A549 treated with CORT108297 at 1 μM for 4 hours (cell line): Measurements from ENCODE around the gene TAF10. TPM values are rescaled to one million over a fixed set of nuclear protein-coding genes. Genes with fewer than 3 reads are reported as not detected.

Experiments
- total RNA-seq: library from RNA; stranded (reverse); fragments of 200-300 nt; extraction: Qiagen RNA extraction; gene quantifications from 5 replicates; pipeline ENCODE4 v1.2.3, GENCODE V29; 2022

The TAF10 gene
- 157 to 250 TPM (median 230 TPM) in 5 replicates for total RNA-seq

DNA sequence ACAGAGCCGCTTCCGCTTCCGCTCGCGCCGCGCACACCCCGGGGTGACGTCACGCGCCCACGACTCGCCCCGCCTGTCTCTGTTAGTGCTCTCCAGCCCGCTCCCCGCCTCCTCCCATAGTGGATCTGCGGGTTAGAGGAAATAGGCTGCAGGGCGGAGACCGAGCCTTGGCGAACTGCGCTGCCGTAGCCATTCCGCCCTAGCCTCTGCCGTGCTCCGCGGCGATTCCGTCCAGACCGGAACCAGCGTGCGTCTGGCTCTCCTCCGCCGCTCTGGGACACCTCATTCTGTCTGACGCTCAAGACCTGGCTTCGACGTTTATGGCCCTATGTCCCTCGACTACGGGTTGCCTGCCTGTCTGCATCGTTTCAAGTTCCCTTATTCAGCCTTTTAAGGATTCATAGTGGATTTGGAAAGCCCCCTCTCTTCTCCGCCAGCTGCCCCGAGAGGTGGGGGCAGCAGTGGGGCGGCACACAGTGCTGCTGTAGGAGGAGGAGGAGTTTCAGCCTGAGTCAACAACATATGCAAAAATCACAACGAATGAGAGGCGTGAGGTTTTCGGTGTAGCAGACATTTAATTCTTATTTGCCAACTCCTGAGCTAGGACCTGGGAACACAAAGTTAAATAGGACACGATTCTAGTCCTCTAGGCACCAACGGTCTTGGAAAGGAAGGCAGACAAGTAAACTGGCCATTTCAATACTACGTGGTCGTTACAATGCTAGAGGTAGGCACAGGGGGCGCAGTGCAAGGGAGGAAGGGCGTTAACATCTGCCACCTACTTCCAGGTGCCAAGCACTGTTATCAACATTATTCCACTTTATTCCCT is at the start of gene TAF10:
TSS of gene TAF10 (minus strand) at position 4 of the 829 bp plus-strand sequence. CDS start 27 bp downstream, outside the sequence.

DNA sequence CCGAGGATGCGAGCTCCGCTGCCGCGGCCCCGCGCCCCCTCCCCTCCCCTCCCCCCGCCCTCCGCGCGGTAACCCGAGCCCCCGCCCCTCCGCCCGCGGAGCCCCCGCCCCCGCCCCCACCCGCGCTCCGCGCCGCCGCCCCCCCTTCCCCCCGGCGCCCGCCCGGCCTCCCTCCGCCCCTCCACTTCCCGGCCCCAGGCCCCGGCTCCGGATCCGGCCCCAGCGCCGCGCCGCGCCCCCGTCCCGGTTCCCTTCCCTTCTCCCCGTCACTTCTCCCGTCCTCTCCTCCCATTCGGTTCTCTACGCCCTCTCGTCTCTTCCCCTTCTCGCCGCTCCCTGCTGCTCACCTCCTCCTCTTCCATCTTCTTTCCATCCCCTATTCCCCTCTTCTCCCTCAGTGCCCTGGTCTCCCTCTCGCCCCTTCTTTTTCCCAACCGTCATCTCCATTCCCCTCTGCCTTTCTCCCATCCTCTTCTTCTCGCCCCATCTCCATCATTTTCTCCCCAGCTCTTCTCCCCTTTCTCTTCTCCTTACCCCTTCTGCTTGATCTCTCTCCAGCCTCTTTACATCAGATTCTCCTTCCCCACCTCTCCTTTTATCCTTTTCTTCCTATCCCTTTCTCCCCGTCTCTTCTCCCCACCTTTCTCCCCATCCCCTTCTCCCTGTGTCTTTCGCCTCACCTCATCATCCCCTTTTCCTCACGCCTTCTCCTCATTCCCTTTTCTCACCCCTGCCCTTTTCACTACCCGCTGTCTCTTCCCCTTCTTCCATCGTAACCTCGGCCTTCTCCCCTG is 44.0 kb upstream of the TAF10 start, which contains the start of gene DCHS1:
TSS of gene DCHS1 (minus strand) at position 20 of the 794 bp plus-strand sequence. CDS start 14,196 bp downstream, outside the sequence.

DNA sequence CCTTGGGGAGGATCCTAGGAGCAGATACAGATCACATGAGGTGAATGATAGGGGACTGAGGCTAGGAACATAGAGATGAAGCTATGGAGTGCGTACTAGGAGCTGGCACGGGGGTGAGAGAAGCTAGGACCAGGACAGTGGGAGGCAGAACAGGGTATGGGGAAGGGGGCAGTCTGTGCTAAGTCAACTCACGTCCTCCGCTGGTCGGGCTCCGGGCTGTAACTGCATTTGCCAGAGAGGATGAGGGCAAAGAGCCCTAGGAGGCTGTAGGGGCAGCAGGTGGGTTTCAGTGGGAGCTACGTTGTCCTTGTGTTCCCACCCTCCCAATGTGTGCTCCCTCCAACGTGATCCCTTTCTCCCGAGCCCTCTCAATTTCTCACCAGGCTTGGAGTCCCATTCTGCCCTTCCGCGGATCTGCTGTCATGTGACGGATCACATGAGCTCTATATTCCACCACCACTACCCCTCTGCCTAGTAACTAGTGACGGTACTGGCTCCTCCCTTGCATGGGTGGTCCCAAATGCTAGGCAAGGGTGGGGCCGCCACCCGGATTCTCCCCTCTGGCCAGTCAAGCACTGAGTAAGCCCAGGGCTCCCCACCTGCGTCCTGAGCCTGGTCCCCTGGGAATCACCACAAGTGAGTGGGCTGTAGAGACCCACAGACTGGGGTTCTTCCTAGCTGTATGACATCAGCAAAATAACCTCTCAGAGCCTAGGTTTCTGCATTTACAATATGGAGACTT is 7.2 kb upstream of the TAF10 start, which contains the start of gene TPP1:
TSS of gene TPP1 (minus strand) at position 419 of the 742 bp plus-strand sequence. CDS start at position 397, 22 bp downstream.

DNA sequence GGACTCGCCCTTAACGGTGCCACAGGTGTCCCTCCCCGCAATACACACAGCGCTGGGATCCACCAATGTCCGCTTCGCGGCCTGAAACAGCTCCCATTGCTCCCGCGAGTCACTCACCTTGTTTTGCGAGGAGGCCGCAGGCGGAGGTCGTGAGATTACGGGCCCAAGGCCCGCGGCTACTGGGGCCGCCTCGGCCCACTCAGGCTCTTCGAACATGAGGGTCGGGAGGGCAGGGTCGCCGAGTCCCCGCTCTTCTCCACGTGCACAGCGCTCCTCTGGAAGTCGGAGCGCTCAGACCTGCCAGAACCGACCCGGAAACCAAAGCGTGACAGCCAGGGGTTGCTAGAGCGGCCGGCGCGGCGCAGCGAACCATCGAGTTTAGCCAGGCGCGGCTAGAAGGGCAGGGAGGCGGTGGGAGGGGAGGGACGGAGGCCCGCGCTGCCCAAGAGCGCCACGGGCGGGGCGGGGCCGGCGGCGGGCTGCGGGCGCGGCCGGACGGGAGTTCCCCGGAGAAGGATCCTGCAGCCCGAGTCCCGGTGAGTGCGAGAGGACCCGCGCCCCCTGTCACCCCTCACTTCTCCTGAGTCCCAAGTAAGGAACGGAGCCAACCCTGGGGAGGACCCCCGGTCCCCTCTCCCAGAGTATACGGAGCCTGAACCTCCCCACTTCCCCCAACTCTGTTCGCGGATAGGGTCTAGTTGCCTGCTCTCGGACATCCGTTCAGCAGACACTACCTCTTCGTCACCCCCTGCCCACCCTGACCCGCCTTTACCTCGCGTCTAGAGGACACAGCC is 8.5 kb downstream of the TAF10 start, which contains the start of the genes ILK and RRP8:
TSS of gene ILK (plus strand) at position 488 of the 794 bp plus-strand sequence. CDS start 498 bp downstream, outside the sequence.
TSS of gene RRP8 (minus strand) at position 330 of the 794 bp plus-strand sequence. CDS start at position 216, 114 bp downstream.

Other genes with a start within 250 kb of the TAF10 start
- gene SMPD1, start 221.7 kb downstream of the TAF10 start, total RNA-seq: 10.0 to 11.9 TPM (median 10.5 TPM) in 5 replicates
- 16.5 to 20.3 TPM (median 20.1 TPM) in 5 replicates for gene APBB1, start 193.1 kb downstream of the TAF10 start, total RNA-seq
- 0.25 to 0.84 TPM (median 0.37 TPM) in 5 replicates for gene HPX, start 171.2 kb downstream of the TAF10 start, total RNA-seq
- 14.7 to 23.1 TPM (median 21.7 TPM) in 5 replicates for gene TRIM3, start 138.3 kb downstream of the TAF10 start, total RNA-seq
- 53.0 to 59.0 TPM (median 57.5 TPM) in 5 replicates for gene ARFIP2, start 130.9 kb downstream of the TAF10 start, total RNA-seq
- 28.6 to 37.0 TPM (median 35.3 TPM) in 5 replicates for gene TIMM10B, start 130.7 kb downstream of the TAF10 start, total RNA-seq
- 1.7 to 3.5 TPM (median 3.2 TPM) in 5 replicates for gene DNHD1, start 114.9 kb downstream of the TAF10 start, total RNA-seq
- 25.9 to 36.6 TPM (median 32.9 TPM) in 5 replicates for gene RRP8, start 8.6 kb downstream of the TAF10 start, total RNA-seq
- gene ILK, start 8.4 kb downstream of the TAF10 start, total RNA-seq: 114 to 121 TPM (median 118 TPM) in 5 replicates
- gene TPP1, start 7.2 kb upstream of the TAF10 start, total RNA-seq: 40.5 to 48.1 TPM (median 47.4 TPM) in 5 replicates
- gene DCHS1, start 43.6 kb upstream of the TAF10 start, total RNA-seq: 0.06 to 0.13 TPM (median 0.11 TPM) in 5 replicates
- gene MRPL17, start 71.1 kb upstream of the TAF10 start, total RNA-seq: 91.6 to 113 TPM (median 106 TPM) in 5 replicates
- gene OR2AG2, start 159.8 kb upstream of the TAF10 start, total RNA-seq: 0.05 TPM in 2 of 5 replicates, not detected in the others
- not detected in 5 replicates for gene OR2AG1, start 170.8 kb upstream of the TAF10 start, total RNA-seq
- gene OR6A2, start 187.5 kb upstream of the TAF10 start, total RNA-seq: not detected in 5 replicates
- not detected in 5 replicates for gene OR10A5, start 233.5 kb upstream of the TAF10 start, total RNA-seq